Gastrocnemius medialis (tissue), 4 donors: ENCODE data around the gene PACS2. TPM values are rescaled to one million over a fixed set of nuclear protein-coding genes. Genes with fewer than 3 reads are reported as not detected.

ENCODE experiments used
- ATAC-seq, 2 donors: fragments of 150-250 bp; one replicate each; pipeline ENCODE4 v1.9.1; 2016
- DNase-seq, 2 donors: peaks; one replicate each; pipeline ENCODE4 v3.0.0-alpha.2; 2019
- H3K27ac ChIP-seq, 4 donors: fragments of 200-600 bp; sonication (generic); 1 replicate in 1 of 4; 2 replicates in 3 of 4; pipeline ENCODE4 v1.5.1; 2016 to 2018; ENCODE audit warnings: mild to moderate bottlenecking in 2 of 4, moderate library complexity in 1 of 4
- H3K27me3 ChIP-seq, 3 donors: fragments of 200-600 bp; sonication (generic) in 2 of 3; 1 replicate in 1 of 3; 2 replicates in 2 of 3; pipeline versions ENCODE4 v1.5.1 to v1.6.0; 2016 to 2019; ENCODE audit warnings: mild to moderate bottlenecking in 1 of 3, moderate library complexity in 1 of 3
- H3K36me3 ChIP-seq, 2 donors: fragments of 200-600 bp; sonication (generic) in 1 of 2; one replicate each; pipeline ENCODE4 v1.5.1; 2017 to 2018
- H3K4me1 ChIP-seq, 2 donors: fragments of 200-600 bp; sonication (generic) in 1 of 2; one replicate each; pipeline ENCODE4 v1.5.1; 2016 to 2017; ENCODE audit warnings: mild to moderate bottlenecking in 2 of 2
- H3K4me3 ChIP-seq, 4 donors: fragments of 200-600 bp; sonication (generic) in 3 of 4; 1 replicate in 1 of 4; 2 replicates in 3 of 4; pipeline ENCODE4 v1.5.1; 2016 to 2019; ENCODE audit warnings: mild to moderate bottlenecking in 2 of 4
- H3K9me3 ChIP-seq, 3 donors: fragments of 200-600 bp; sonication (generic) in 2 of 3; 1 replicate in 1 of 3; 2 replicates in 2 of 3; pipeline ENCODE4 v1.5.1; 2016 to 2019
- POLR2A ChIP-seq, 2 donors: fragments of 450-650 bp; IDR thresholded peaks; one replicate each; pipeline ENCODE4 v1.6.1; 2017; ENCODE audit warnings: antibody characterized with exemption in 2 of 2, mild to moderate bottlenecking in 2 of 2, moderate library complexity in 2 of 2
- in situ Hi-C, 4 donors: fragments of 200-750 bp; cut with MboI; loops; one replicate each; pipeline versions ENCODE4 v1.15.0 to v1.8.0; 2017; ENCODE audit warnings: low sequenced_read_pairs in 4 of 4
- intact Hi-C: fragments of 100-400 bp; cut with DNase I; formaldehyde crosslinking; loops from one replicate; pipeline ENCODE4 v1.15.1; 2023; ENCODE audit warnings: low total_unique reads
- total RNA-seq, 4 donors: library from RNA; depleted of rRNA; stranded (reverse); fragments of >200 nt; gene quantifications; one replicate each; pipeline versions ENCODE4 v1.1.0 to v1.2.3, GENCODE V29; 2016
- TF ChIP-seq, protein P1 (sequence below), 5 experiments: fragments of 450-650 bp in 3 of 5; fragments of 200-600 bp in 2 of 5; sonication (generic) in 2 of 5; IDR thresholded peaks in 4 of 5; conservative IDR thresholded peaks in 1 of 5; 1 replicate in 4 of 5; 2 replicates in 1 of 5; pipeline ENCODE4 v1.5.1; 2016 to 2019; ENCODE audit warnings: antibody characterized with exemption in 5 of 5, mild to moderate bottlenecking in 3 of 5, moderate library complexity in 3 of 5

Gene PACS2
- total RNA-seq, 4 donors from 2014 or later, result 81.0 to 115 (median 93.1) TPM

DNA sequence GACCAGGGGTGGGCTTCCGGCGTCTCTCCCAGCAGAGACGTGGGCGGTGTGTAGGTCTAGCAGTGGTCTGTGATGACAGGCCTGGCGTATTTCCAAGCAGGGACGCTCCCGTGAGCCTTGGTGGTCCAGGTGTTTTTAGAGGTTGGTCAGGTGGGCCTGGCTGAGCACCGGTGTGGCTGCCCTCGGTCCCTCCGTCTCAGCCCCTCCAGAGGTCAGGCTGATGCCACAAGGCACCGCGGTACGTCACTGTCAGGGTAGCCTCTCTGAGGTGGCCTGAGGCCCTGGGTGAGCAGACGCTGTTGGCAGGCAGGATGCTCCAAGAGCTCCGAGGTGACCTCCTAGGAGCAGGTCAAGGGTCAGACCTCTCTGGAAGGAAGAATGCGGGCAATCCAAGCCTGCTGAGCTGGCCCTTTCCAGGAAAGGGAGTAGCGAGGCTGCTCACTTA lies 118.6 kb downstream of the PACS2 start:
- Histone ChIP-seq H3K27ac (no peak overlapping the region), H3K4me1 (peaks cover 3 to 12% of the 10 kb centered on the region in 2 donors), H3K4me3 (no peak overlapping the region), H3K9me3 (no peaks in the 10 kb centered on the region), H3K36me3 (no peaks in the 10 kb centered on the region), H3K27me3 (no peaks in the 10 kb centered on the region)
- DNase-seq (no peak), ATAC-seq (no peak)
- TF ChIP-seq POLR2A (IDR thresholded peaks at IDR 0.05), result no peak
- TF ChIP-seq, protein P1, sequence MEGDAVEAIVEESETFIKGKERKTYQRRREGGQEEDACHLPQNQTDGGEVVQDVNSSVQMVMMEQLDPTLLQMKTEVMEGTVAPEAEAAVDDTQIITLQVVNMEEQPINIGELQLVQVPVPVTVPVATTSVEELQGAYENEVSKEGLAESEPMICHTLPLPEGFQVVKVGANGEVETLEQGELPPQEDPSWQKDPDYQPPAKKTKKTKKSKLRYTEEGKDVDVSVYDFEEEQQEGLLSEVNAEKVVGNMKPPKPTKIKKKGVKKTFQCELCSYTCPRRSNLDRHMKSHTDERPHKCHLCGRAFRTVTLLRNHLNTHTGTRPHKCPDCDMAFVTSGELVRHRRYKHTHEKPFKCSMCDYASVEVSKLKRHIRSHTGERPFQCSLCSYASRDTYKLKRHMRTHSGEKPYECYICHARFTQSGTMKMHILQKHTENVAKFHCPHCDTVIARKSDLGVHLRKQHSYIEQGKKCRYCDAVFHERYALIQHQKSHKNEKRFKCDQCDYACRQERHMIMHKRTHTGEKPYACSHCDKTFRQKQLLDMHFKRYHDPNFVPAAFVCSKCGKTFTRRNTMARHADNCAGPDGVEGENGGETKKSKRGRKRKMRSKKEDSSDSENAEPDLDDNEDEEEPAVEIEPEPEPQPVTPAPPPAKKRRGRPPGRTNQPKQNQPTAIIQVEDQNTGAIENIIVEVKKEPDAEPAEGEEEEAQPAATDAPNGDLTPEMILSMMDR (IDR thresholded peaks at IDR 0.05 in 4 of 5, conservative IDR thresholded peaks at IDR 0.05 in 1 of 5), result no peak
- in situ Hi-C loops, result no loop called here
- intact Hi-C loops, result no loop called here

DNA sequence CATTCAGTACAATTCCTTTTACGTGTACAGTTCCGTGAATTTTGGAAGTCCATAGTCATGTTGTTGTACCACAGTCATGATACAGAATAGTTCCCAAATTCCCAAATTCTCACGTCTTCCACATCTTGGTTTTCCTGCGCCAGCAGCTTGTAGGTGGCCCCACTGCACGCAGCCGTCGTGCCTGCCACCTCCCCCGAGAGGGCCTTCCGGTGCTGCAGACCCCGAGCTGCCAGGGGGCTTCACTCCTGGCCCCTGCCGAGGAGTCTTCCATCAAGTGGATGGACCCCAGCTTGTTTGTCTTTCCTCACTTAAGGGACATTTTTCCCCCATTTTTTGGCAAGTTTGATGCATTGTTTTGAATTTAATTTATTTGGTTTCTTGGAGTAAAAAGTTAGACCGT lies 121.9 kb downstream of the PACS2 start:
- no peaks in the 10 kb centered on the region for H3K4me1 ChIP-seq
- TF ChIP-seq, protein P1 (IDR thresholded peaks at IDR 0.05 in 4 of 5, conservative IDR thresholded peaks at IDR 0.05 in 1 of 5), result no peak
- no peak for TF ChIP-seq POLR2A (IDR thresholded peaks at IDR 0.05)
- ATAC-seq (no peak), DNase-seq (no peak)
- no peak overlapping the region for H3K27ac ChIP-seq
- no peaks in the 10 kb centered on the region for H3K27me3 ChIP-seq
- intact Hi-C loops, result no loop called here
- in situ Hi-C loops, result no loop called here
- no peaks in the 10 kb centered on the region for H3K36me3 ChIP-seq
- no peak overlapping the region for H3K4me3 ChIP-seq
- H3K9me3 ChIP-seq, result no peaks in the 10 kb centered on the region

DNA sequence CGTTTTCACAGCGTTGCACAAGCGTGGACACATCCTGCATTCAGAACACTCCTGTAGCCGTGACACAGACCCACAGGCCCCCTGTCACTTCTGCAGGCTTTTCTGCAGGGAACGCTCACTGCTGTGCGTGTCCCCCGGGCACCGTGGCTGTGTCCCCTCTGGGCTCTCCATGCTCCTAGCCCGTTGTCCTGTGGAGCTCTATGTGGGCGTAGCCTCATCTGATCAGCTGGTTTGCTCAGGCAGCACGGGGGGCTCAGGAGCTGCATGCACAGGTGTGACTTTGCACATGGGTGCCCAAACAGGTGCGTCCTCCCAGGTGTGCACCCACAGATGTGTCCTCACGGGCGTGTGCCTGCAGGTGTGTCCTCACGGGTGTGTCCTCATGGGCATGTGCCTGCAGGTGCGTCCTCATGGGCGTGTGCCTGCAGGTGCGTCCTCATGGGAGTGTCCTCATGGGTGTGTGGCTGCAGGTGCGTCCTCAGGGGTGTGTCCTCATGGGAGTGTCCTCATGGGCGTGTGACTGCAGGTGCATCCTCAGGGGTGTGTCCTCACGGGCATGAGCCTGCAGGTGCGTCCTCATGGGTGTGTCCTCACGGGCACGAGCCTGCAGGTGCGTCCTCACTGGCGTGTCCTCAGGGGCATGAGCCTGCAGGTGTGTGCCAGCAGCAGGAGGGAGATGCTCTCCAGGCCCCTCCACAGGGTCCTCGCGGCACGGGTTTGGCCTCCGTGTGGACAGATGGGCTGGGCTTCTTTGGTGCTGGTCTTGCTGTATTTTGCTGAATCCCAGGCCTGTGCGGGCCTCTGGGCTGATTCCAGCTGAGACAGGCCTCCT lies 122.6 kb downstream of the PACS2 start:
- no peak for DNase-seq

DNA sequence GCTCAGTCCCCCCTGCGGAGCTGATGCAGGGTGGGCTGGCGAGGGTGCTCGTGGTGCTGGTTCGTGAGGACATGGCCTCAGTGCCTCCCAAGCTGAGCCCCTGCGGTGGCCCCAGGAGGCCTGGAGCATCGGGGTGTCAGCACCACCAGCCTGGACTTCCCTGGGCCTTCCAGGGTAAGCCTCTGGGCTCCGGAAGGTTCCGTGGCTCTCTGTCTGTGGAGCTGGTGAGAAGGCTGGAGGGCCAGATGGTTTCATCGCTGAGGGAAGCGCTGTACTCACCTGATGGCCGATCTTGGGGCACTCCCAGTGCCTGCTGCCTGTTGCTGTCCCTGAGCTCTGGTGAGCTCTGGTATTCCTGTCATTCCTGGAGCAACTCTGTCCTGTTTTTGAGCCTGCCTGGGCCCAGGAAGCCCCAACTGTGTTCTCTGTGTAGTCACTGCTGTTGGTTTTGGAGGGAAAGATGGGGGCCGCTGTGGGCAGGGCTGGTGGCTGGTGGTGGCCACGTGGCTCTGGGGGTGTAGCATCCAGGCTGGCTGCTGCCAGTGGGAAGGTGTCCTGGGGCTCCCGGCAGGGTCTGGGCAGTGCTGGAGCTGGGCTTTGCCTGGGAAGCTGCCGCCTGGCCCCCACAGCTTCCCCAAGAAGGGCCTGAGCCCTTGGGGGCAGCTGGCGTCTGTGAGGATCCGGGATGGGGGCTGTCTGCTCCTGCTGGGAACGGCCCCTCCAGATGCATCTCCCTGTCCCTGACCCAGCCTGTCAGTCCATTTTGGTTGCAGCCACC lies 123.4 kb downstream of the PACS2 start:
- TF ChIP-seq, protein P1 (IDR thresholded peaks at IDR 0.05 in 4 of 5, conservative IDR thresholded peaks at IDR 0.05 in 1 of 5), result no peak
- TF ChIP-seq POLR2A (IDR thresholded peaks at IDR 0.05), result no peak
- Histone ChIP-seq H3K4me3 (no peak overlapping the region), H3K27me3 (no peaks in the 10 kb centered on the region), H3K36me3 (no peaks in the 10 kb centered on the region), H3K4me1 (no peaks in the 10 kb centered on the region), H3K27ac (no peak overlapping the region), H3K9me3 (no peaks in the 10 kb centered on the region)
- intact Hi-C loops (no loop called here), in situ Hi-C loops (no loop called here)
- DNase-seq (no peak), ATAC-seq (no peak)

More for the DNA sequence above, 122.6 kb downstream of the PACS2 start:
- Histone ChIP-seq H3K27me3 (no peaks in the 10 kb centered on the region), H3K9me3 (no peaks in the 10 kb centered on the region), H3K27ac (no peak overlapping the region), H3K4me1 (no peaks in the 10 kb centered on the region), H3K36me3 (no peaks in the 10 kb centered on the region), H3K4me3 (no peak overlapping the region)
- TF ChIP-seq, protein P1 (IDR thresholded peaks at IDR 0.05 in 4 of 5, conservative IDR thresholded peaks at IDR 0.05 in 1 of 5), result no peak
- TF ChIP-seq POLR2A (IDR thresholded peaks at IDR 0.05), result no peak
- ATAC-seq, result no peak
- in situ Hi-C loops, result no loop called here
- intact Hi-C loops, result no loop called here
